ENCODE data around the gene CFL1. TPM values are rescaled to one million over a fixed set of nuclear protein-coding genes. Genes with fewer than 3 reads are reported as not detected.

CFL1 gene
- total RNA-seq: 1,000 to 10,000 TPM; 1,043 to 1,085 TPM

- peak; percentile 98 for DNase-seq
- no peaks in the 10 kb centered on the region for H3K27me3 Mint-ChIP-seq (ENCODE audit: low read depth)
- no peaks in the 10 kb centered on the region for H3K9me3 Mint-ChIP-seq
- H3K36me3 Mint-ChIP-seq (ENCODE audit: low read depth): peaks cover 51% of the 10 kb centered on the region
- H3K4me3 Mint-ChIP-seq: peak within 1 kb of the TSS; percentile 97
- CTCF ChIA-PET: interaction anchor here (0.8 to 6.1 kb wide), 2 partner anchors 29 to 79 kb away, joined by 3 to 178 read pairs; partner anchors contain the start of genes CCDC85B, CTSW and FIBP
- H3K27ac Mint-ChIP-seq: peak within 1 kb of the TSS; percentile 100
- intact Hi-C loops (cut with micrococcal nuclease): loop anchor here (1.0 to 5.0 kb wide), 10 partner anchors 15 to 1056 kb away; partner anchors contain the start of genes BANF1, CAPN1, EFEMP2 and EIF1AD
- peaks cover 49% of the 10 kb centered on the region for H3K4me1 Mint-ChIP-seq (ENCODE audit: low read depth)
Measured at GRCh38 chr11:65857853-65858680, at the start of gene CFL1. Gene CFL1, minus strand, starts transcription at chr11:65858180. Its CDS starts 81 bp downstream, at chr11:65858099.

- Mint-ChIP-seq H3K27me3 (ENCODE audit: low read depth) (peaks cover 5% of the 10 kb centered on the region), H3K27ac (no peak overlapping the region), H3K9me3 (no peaks in the 10 kb centered on the region), H3K36me3 (ENCODE audit: low read depth) (no peaks in the 10 kb centered on the region), H3K4me1 (ENCODE audit: low read depth) (peaks cover 5% of the 10 kb centered on the region), H3K4me3 (no peak overlapping the region)
- intact Hi-C loops (cut with micrococcal nuclease): no loop called here
- DNase-seq: no peak
- CTCF ChIA-PET: interaction anchor here (1.6 to 4.8 kb wide), 2 partner anchors 16 to 21 kb away, joined by 6 to 22 read pairs; partner anchors contain the start of gene CCDC85B
Measured at GRCh38 chr11:65906602-65907001, 48.6 kb upstream of the CFL1 start.

GRCh38 chr11:65903715-65904114 is 45.7 kb upstream of the CFL1 start:
- CTCF ChIA-PET: interaction anchor here (1.0 kb wide), 1 partner anchor 20 kb away, joined by 4 read pairs; no protein-coding TSS in a partner anchor
- H3K27me3 Mint-ChIP-seq (ENCODE audit: low read depth): peaks cover 2% of the 10 kb centered on the region

GRCh38 chr11:65903068-65903481 is 45.1 kb upstream of the CFL1 start:
- peaks cover 2% of the 10 kb centered on the region for H3K27me3 Mint-ChIP-seq (ENCODE audit: low read depth)
- H3K36me3 Mint-ChIP-seq (ENCODE audit: low read depth): peaks cover 4% of the 10 kb centered on the region
- intact Hi-C loops (cut with micrococcal nuclease): no loop called here
- H3K4me3 Mint-ChIP-seq: no peak overlapping the region
- DNase-seq: no peak
- CTCF ChIA-PET: no interaction called here
- H3K27ac Mint-ChIP-seq: no peak overlapping the region
- peaks cover 8% of the 10 kb centered on the region for H3K4me1 Mint-ChIP-seq (ENCODE audit: low read depth)
- H3K9me3 Mint-ChIP-seq: no peaks in the 10 kb centered on the region

More at GRCh38 chr11:65903715-65904114, 45.7 kb upstream of the CFL1 start:
- no peak overlapping the region for H3K4me3 Mint-ChIP-seq
- H3K27ac Mint-ChIP-seq: no peak overlapping the region
- H3K36me3 Mint-ChIP-seq (ENCODE audit: low read depth): peaks cover 3% of the 10 kb centered on the region
- H3K4me1 Mint-ChIP-seq (ENCODE audit: low read depth): peaks cover 5% of the 10 kb centered on the region
- DNase-seq: no peak
- no peaks in the 10 kb centered on the region for H3K9me3 Mint-ChIP-seq
- intact Hi-C loops (cut with micrococcal nuclease): no loop called here

GRCh38 chr11:65900899-65901180 is 42.9 kb upstream of the CFL1 start:
- Mint-ChIP-seq H3K4me3 (no peak overlapping the region), H3K36me3 (ENCODE audit: low read depth) (peaks cover 17% of the 10 kb centered on the region), H3K27ac (no peak overlapping the region), H3K27me3 (ENCODE audit: low read depth) (peaks cover 2% of the 10 kb centered on the region), H3K4me1 (ENCODE audit: low read depth) (peaks cover 28% of the 10 kb centered on the region), H3K9me3 (no peaks in the 10 kb centered on the region)
- DNase-seq: no peak
- CTCF ChIA-PET: interaction anchor here (0.8 to 2.6 kb wide), 9 partner anchors 8 to 312 kb away, joined by 3 to 16 read pairs (median 4); partner anchors contain the start of genes CCDC85B and FIBP
- intact Hi-C loops (cut with micrococcal nuclease): loop anchor here (1.0 kb wide), 7 partner anchors 13 to 286 kb away; partner anchors contain the start of genes C11orf68, DRAP1, FIBP and PCNX3

GRCh38 chr11:65900125-65900898 is 42.3 kb upstream of the CFL1 start, which contains the start of gene FOSL1:
Gene FOSL1, minus strand, starts transcription at chr11:65900388. Its CDS starts 49 bp downstream, at chr11:65900339.
- H3K27me3 Mint-ChIP-seq (ENCODE audit: low read depth): peaks cover 2% of the 10 kb centered on the region
- CTCF ChIA-PET: interaction anchor here (0.6 to 2.6 kb wide), 7 partner anchors 8 to 145 kb away, joined by 3 to 16 read pairs (median 4); partner anchors contain the start of genes CCDC85B and FIBP
- peak within 1 kb of the TSS; percentile 83 for H3K4me3 Mint-ChIP-seq
- peak; percentile 96 for DNase-seq
- peaks cover 21% of the 10 kb centered on the region for H3K36me3 Mint-ChIP-seq (ENCODE audit: low read depth)
- intact Hi-C loops (cut with micrococcal nuclease): loop anchor here (1.0 kb wide), 7 partner anchors 12 to 285 kb away; partner anchors contain the start of genes C11orf68, DRAP1, FIBP and PCNX3
- H3K4me1 Mint-ChIP-seq (ENCODE audit: low read depth): peaks cover 33% of the 10 kb centered on the region
- H3K9me3 Mint-ChIP-seq: no peaks in the 10 kb centered on the region
- H3K27ac Mint-ChIP-seq: peak within 1 kb of the TSS; percentile 79

GRCh38 chr11:65899356-65900124 is 41.6 kb upstream of the CFL1 start:
- H3K4me1 Mint-ChIP-seq (ENCODE audit: low read depth): peaks cover 36% of the 10 kb centered on the region
- peak overlapping the region; percentile 83 for H3K4me3 Mint-ChIP-seq
- DNase-seq: peak; percentile 86
- CTCF ChIA-PET: interaction anchor here (0.7 to 2.6 kb wide), 5 partner anchors 9 to 146 kb away, joined by 4 to 16 read pairs (median 5); partner anchors contain the start of genes BANF1, CCDC85B and FIBP
- H3K9me3 Mint-ChIP-seq: no peaks in the 10 kb centered on the region
- H3K27me3 Mint-ChIP-seq (ENCODE audit: low read depth): peaks cover 2% of the 10 kb centered on the region
- intact Hi-C loops (cut with micrococcal nuclease): loop anchor here (1.0 to 10.0 kb wide), 8 partner anchors 11 to 284 kb away; partner anchors contain the start of genes C11orf68, DRAP1, FIBP and PCNX3
- H3K27ac Mint-ChIP-seq: peak overlapping the region; percentile 79
- peaks cover 24% of the 10 kb centered on the region for H3K36me3 Mint-ChIP-seq (ENCODE audit: low read depth)

GRCh38 chr11:65898656-65899355 is 40.8 kb upstream of the CFL1 start:
- Mint-ChIP-seq H3K27ac (peak overlapping the region; percentile 86), H3K27me3 (ENCODE audit: low read depth) (no peaks in the 10 kb centered on the region), H3K9me3 (no peaks in the 10 kb centered on the region), H3K4me1 (ENCODE audit: low read depth) (peaks cover 43% of the 10 kb centered on the region), H3K36me3 (ENCODE audit: low read depth) (peaks cover 24% of the 10 kb centered on the region), H3K4me3 (peak overlapping the region; percentile 83)
- DNase-seq: no peak
- CTCF ChIA-PET: interaction anchor here (0.6 to 6.8 kb wide), 7 partner anchors 9 to 104 kb away, joined by 4 to 52 read pairs (median 5); partner anchors contain the start of genes BANF1, CCDC85B, FIBP and MUS81
- intact Hi-C loops (cut with micrococcal nuclease): loop anchor here (10.0 kb wide), 1 partner anchor 236 kb away; no protein-coding TSS in a partner anchor

GRCh38 chr11:65897020-65897471 is 39.1 kb upstream of the CFL1 start:
- Mint-ChIP-seq H3K27me3 (ENCODE audit: low read depth) (no peaks in the 10 kb centered on the region), H3K9me3 (no peaks in the 10 kb centered on the region), H3K36me3 (ENCODE audit: low read depth) (peaks cover 32% of the 10 kb centered on the region), H3K27ac (peak overlapping the region; percentile 42), H3K4me1 (ENCODE audit: low read depth) (peaks cover 60% of the 10 kb centered on the region), H3K4me3 (peak overlapping the region; percentile 39)
- no peak for DNase-seq
- intact Hi-C loops (cut with micrococcal nuclease): loop anchor here (10.0 kb wide), 1 partner anchor 238 kb away; no protein-coding TSS in a partner anchor
- CTCF ChIA-PET: interaction anchor here (0.8 to 6.8 kb wide), 6 partner anchors 8 to 125 kb away, joined by 3 to 52 read pairs (median 4); partner anchors contain the start of genes CCDC85B, FIBP and MUS81

Measured in activated naive CD4-positive, alpha-beta T cell treated with anti-CD3 and anti-CD28 coated beads for 36 hours (primary cell).